Left ventricle myocardium superior (tissue), 1 donor: ENCODE data around the gene BCAS3. TPM values are rescaled to one million over a fixed set of nuclear protein-coding genes. Genes with fewer than 3 reads are reported as not detected.
A peak's percentile ranks its signal among the peaks of the same experiment; 100 is the strongest.
"Not testable (repeated sequence)": the region's sequence is repeated elsewhere in the genome, so short reads cannot be mapped to it uniquely, and the experiment has no call there.

ENCODE experiments used
- ATAC-seq: fragments of 200-7000 bp; cut with Tn5 transposase; one replicate; pipeline ENCODE4 v1.9.1; 2020; ENCODE audit warnings: mild to moderate bottlenecking, moderate library complexity
- DNase-seq: peaks from one replicate; pipeline ENCODE4 v3.0.0-alpha.2; 2020
- intact Hi-C: fragments of 100-400 bp; cut with micrococcal nuclease; formaldehyde crosslinking; loops from one replicate; pipeline ENCODE4 v1.11.0; 2022
- total RNA-seq: library from RNA; stranded (reverse); fragmentation: NEBNext Ultra II Directional; extraction: Animal tissue kit (Norgen Biotek cat#: 25700); gene quantifications from one replicate; pipeline ENCODE4 v1.2.1, GENCODE V29; 2021
- donor health status: DM: no; HTN: yes; CAD: no; lungs with severe emphysema.

The BCAS3 gene
- total RNA-seq, 1 donor from 2014 or later = 15.9 TPM

- intact Hi-C loops = loop anchor here (5.0 kb wide), 1 partner anchor 132 kb away; no protein-coding TSS in a partner anchor
- no peak for DNase-seq
- no peak for ATAC-seq
These were observed 737.9 kb downstream of the BCAS3 start for GRCh38 chr17:61415374-61416210.

GRCh38 chr17:61416211-61416539, 738.5 kb downstream of the BCAS3 start:
- DNase-seq (no peak), ATAC-seq (no peak)
- intact Hi-C loops = loop anchor here (5.0 kb wide), 1 partner anchor 131 kb away; no protein-coding TSS in a partner anchor

- ATAC-seq (peak; percentile 79), DNase-seq (peak; percentile 94)
- intact Hi-C loops = loop anchor here (5.0 kb wide), 1 partner anchor 131 kb away; no protein-coding TSS in a partner anchor
These were observed 739.1 kb downstream of the BCAS3 start for GRCh38 chr17:61416540-61417363.

GRCh38 chr17:61418449-61418848, 740.8 kb downstream of the BCAS3 start:
- intact Hi-C loops = loop anchor here (5.0 kb wide), 1 partner anchor 129 kb away; no protein-coding TSS in a partner anchor
- ATAC-seq = no peak
- no peak for DNase-seq

DNA sequence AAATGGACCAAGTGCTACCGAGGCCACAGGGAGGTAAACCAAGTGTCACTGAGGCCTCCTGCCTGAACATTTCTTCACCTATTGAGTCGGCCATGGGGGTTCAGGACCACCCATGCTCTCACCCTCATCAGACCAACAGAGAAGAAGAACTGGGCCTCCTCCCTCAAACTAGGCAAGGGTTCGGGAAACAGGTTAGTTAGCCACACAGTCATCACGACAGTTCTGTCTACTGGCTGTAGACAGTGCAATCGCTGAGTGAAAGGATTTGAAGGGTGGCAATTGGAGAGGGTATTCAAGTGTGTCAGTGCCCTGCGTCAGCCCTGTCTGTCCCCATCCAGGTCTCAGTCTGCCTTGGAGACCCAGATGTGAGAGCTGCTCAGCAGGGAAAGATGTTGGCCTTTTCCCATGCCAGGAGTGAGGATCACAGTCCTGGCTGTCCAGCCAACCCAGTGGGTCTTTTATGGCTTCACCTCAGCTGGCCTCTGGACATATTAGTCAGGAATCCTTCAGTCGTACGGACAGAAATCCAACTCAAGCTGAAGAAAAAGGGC, 741.9 kb downstream of the BCAS3 start:
- no peak for ATAC-seq
- intact Hi-C loops = loop anchor here (5.0 kb wide), 1 partner anchor 128 kb away; no protein-coding TSS in a partner anchor
- no peak for DNase-seq

DNA sequence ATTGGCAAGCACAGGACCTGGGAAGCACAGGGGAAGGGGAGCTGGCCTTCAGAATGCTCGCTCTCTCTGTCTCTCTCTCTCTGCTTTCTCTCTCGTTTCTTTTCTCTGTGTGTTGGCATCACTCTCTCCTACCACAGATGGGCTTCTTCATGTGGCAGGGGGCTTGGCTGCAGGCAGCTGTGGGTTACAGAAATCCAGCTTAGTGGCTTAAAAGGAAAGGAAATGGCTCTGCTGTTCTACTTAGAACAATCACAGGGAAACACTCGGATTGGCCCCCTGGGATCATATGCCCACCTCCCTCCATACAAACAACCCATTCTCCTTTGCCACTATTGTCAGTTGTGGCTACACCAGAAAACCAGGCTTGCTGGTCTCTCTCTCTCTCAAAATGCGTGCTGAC, 742.4 kb downstream of the BCAS3 start:
- intact Hi-C loops = no loop called here
- ATAC-seq (no peak), DNase-seq (no peak)

- intact Hi-C loops = no loop called here
- no peak for DNase-seq
- no peak for ATAC-seq
These were observed 743.2 kb downstream of the BCAS3 start for GRCh38 chr17:61420745-61421398.

DNA sequence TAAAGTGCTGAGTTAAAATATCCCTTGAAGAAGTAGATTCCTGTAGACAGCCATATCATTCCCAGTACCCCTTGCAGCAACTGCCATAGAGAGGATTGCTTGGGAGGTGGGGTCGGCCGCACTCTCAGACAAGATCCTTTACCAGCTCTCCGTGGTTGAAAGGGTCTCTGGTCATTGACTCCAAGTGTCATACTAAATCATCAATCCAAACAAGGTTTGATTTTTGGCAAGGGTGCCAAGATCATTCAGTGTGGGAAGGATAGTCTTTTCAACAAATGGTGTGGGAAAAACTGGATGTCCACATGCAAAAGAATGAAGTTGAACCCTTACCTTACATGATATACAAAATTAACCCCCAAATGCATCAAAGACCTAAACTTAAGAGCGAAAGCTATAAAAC, 743.8 kb downstream of the BCAS3 start:
- intact Hi-C loops = no loop called here
- DNase-seq = no peak
- ATAC-seq = no peak

- no peak for DNase-seq
- no peak for ATAC-seq
- intact Hi-C loops = no loop called here
These were observed 744.6 kb downstream of the BCAS3 start for GRCh38 chr17:61422116-61422799.

DNA sequence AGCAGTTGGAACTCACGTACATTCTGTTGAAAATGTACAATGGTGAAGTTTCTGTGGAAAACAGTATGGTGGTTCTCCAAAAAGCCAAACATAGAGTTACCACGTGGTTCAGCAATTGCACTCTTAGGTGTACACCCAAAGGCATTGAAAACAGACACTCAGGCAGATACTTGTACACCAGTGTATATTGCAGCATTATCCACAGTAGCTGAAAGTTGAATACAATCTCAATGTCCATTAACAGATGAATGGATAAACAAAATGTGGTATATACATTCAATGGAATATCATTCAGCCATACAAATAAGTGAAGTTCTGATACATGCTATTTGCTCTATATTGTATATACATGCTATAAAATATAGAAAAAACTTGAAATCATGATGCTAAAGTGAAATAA, 745.2 kb downstream of the BCAS3 start:
- ATAC-seq = no peak
- DNase-seq = no peak
- intact Hi-C loops = no loop called here

- no peak for ATAC-seq
- intact Hi-C loops = no loop called here
- DNase-seq = no peak
These were observed 746.5 kb downstream of the BCAS3 start for GRCh38 chr17:61423967-61424649.

DNA sequence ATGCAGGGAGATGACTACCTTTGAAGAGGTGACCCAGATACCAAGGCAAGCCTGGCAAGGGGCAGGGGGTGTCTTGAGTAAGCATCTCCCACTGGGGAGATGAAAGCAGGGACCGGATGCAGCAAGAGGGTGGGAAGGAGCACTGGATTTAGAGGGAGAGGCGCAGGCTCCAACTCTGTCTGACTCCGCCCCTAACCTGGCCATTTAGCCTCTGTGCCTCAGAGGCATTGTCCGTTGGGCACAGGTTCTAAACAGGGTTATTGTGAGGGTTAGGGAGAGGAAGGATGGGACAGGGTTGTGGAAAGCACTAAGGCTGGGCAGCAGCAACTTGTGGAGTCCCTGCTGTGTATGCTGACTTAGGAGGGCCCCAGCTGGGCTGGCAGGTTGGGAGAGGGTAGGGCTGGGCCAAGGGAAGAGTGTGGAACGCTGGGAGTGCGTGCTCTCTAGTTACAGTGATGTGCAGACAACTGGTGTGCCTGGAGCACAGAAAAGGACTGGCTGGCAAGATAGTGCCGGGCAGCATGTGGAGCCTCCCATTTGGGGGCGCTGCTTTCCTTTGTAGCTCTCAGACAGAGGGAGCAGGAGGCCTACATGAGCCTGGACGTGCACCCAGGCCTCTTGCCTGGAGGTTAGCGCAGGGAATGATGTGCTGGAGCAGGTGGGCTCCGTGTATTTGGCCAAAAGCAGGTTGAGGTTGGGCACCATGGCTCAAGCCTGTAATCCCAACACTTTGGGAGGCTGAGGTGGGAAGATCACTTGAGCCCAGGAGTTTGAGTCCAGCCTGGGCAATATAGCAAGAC, 748.2 kb downstream of the BCAS3 start:
- DNase-seq = no peak
- intact Hi-C loops = no loop called here
- ATAC-seq = no peak

- intact Hi-C loops = no loop called here
- no peak for DNase-seq
- no peak for ATAC-seq
These were observed 749.0 kb downstream of the BCAS3 start for GRCh38 chr17:61426482-61427304.

DNA sequence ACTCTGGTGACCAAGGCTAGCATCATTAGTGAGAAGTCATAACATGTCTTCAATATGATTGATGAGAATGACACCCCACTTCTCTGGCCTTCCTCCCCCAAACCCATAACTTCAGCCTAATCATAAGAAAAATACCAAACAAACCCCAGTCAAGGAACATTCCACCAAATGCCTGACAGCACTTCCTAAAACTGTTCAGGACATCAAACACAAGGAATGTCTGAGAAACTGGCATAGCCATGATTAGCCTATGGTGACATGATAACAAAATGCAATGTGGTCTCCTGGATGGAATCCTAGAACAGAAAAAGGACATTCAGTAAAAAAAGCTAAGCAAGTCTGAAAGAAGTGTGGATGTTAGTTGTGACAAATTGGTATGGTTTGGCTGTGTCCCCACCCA, 749.9 kb downstream of the BCAS3 start:
- DNase-seq = no peak
- no peak for ATAC-seq
- intact Hi-C loops = no loop called here

DNA sequence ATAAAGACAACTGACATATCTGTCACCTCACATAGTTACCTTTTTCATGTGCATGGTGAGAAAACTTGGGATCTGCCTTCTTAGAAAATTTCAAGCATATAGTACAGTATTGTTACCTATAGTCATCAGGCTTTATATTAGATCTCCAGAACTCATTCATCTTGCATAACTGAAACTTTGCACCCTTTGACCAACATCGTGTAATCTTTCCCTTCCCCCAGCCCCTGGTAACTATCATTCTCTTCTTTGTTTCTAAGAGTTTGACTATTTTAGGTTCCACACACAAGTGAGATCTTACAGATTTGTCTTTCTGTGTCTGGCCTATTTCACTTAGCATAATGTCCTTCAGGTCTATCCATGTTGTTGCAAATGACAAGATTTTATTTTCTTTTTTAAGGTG, 751.6 kb downstream of the BCAS3 start:
- ATAC-seq (no peak), DNase-seq (no peak)
- intact Hi-C loops = no loop called here

DNA sequence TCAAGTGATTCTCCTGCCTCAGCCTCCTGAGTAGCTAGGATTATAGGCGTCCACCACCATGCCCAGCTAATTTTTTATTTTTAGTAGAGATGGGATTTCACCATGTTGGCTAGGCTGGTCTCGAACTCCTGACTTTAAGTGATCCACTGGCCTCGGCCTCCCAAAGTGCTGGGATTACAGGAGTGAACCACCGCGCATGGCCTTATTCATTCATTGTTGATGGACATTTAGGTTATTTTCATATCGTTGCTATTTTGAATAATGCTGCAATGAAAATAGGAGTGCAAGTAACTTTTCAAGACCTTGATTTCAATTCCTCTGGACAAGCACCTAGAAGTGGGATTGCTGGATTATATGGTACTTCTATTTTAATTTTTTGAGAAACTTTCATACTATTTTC, 752.2 kb downstream of the BCAS3 start:
- ATAC-seq, DNase-seq, intact Hi-C loops: not testable (repeated sequence)
